WTC11 (cell line): ENCODE results near the gene RNF208. TPM values are rescaled to one million over a fixed set of nuclear protein-coding genes. Genes with fewer than 3 reads are reported as not detected.
A peak's percentile ranks its signal among the peaks of the same experiment; 100 is the strongest.

Experiments used
- ATAC-seq: fragments of 200-7000 bp; cut with Tn5 transposase; 2 replicates; pipeline ENCODE4 v1.10.0; 2021; ENCODE audit warnings: mild to moderate bottlenecking, moderate library complexity
- CTCF ChIA-PET: fragments of 300-600 bp; sonication (Branson Sonifier 250); formaldehyde crosslinking; loops from one replicate; lab custom pipeline; 2021; ENCODE audit warnings: antibody characterized with exemption; lab: Charles Lee
- POLR2A ChIA-PET: fragments of 350-600 bp; sonication (Branson Sonifier 250); formaldehyde crosslinking; loops from one replicate; lab custom pipeline; 2021; ENCODE audit warnings: antibody characterized with exemption; lab: Charles Lee
- DNase-seq: peaks from one replicate; pipeline ENCODE4 v3.0.0; 2021; ENCODE audit warnings: low spot score
- H3K27ac Mint-ChIP-seq: 2 replicates; pipeline ENCODE4 v1.8.0; 2021; ENCODE audit warnings: mixed read lengths
- H3K27me3 Mint-ChIP-seq: 2 replicates; pipeline ENCODE4 v1.8.0; 2021; ENCODE audit warnings: low read depth, mild to moderate bottlenecking, moderate library complexity, mixed read lengths
- H3K36me3 Mint-ChIP-seq: 2 replicates; pipeline ENCODE4 v1.8.0; 2021; ENCODE audit warnings: mixed read lengths
- H3K4me1 Mint-ChIP-seq: 2 replicates; pipeline ENCODE4 v1.8.0; 2022; ENCODE audit warnings: mixed read lengths
- H3K4me3 Mint-ChIP-seq: 2 replicates; pipeline ENCODE4 v1.8.0; 2021; ENCODE audit warnings: mild to moderate bottlenecking, moderate library complexity, mixed read lengths
- H3K9me3 Mint-ChIP-seq: 2 replicates; pipeline ENCODE4 v1.8.0; 2021; ENCODE audit warnings: mixed read lengths
- EMX1 ChIP-seq: fragments of 250-450 bp; sonication (Bioruptor Pico); IDR thresholded peaks from 2 replicates; pipeline ENCODE4 v1.8.0; 2021; ENCODE audit warnings: mild to moderate bottlenecking
- ETV6 ChIP-seq: sonication (generic); formaldehyde crosslinking; IDR thresholded peaks from 2 replicates; pipeline ENCODE4 v1.8.1; 2022; ENCODE audit warnings: mild to moderate bottlenecking, missing genetic modification reagents
- GTF2I ChIP-seq: fragments of 250-450 bp; sonication (Bioruptor Pico); conservative IDR thresholded peaks from 2 replicates; pipeline ENCODE4 v1.4.0; 2021; ENCODE audit warnings: mild to moderate bottlenecking
- HMGXB4 ChIP-seq: sonication (generic); formaldehyde crosslinking; IDR thresholded peaks from 2 replicates; pipeline ENCODE4 v1.8.1; 2023; ENCODE audit warnings: mild to moderate bottlenecking, moderate library complexity, missing genetic modification reagents
- IRF2 ChIP-seq: sonication (generic); formaldehyde crosslinking; IDR thresholded peaks from 2 replicates; pipeline ENCODE4 v1.8.0; 2022; ENCODE audit warnings: low read depth, missing genetic modification reagents, borderline replicate concordance
- JUN ChIP-seq: sonication (generic); formaldehyde crosslinking; IDR thresholded peaks from 2 replicates; pipeline ENCODE4 v1.8.0; 2023; ENCODE audit warnings: mild to moderate bottlenecking, missing genetic modification reagents
- SP1 ChIP-seq: sonication (generic); formaldehyde crosslinking; conservative IDR thresholded peaks from 2 replicates; pipeline ENCODE4 v1.8.1; 2022; ENCODE audit warnings: missing genetic modification reagents
- ZBTB43 ChIP-seq: sonication (generic); formaldehyde crosslinking; IDR thresholded peaks from 2 replicates; pipeline ENCODE4 v1.8.1; 2023; ENCODE audit warnings: mild to moderate bottlenecking, missing genetic modification reagents
- ZMAT4 ChIP-seq: fragments of 250-450 bp; sonication (Bioruptor Pico); IDR thresholded peaks from 2 replicates; pipeline ENCODE4 v1.9.0; 2021; ENCODE audit warnings: mild to moderate bottlenecking
- ZNF232 ChIP-seq: sonication (generic); formaldehyde crosslinking; IDR thresholded peaks from 2 replicates; pipeline ENCODE4 v1.8.0; 2022; ENCODE audit warnings: mild to moderate bottlenecking, missing genetic modification reagents
- ZNF532 ChIP-seq: fragments of 250-450 bp; sonication (Bioruptor Pico); IDR thresholded peaks from 2 replicates; pipeline ENCODE4 v1.9.0; 2021; ENCODE audit warnings: mild to moderate bottlenecking, borderline replicate concordance
- total RNA-seq: library from RNA; stranded (reverse); gene quantifications from 3 replicates; pipeline ENCODE4 v1.2.3, GENCODE V29; 2021
- TF ChIP-seq, protein P1 (sequence below): sonication (generic); formaldehyde crosslinking; IDR thresholded peaks from 2 replicates; pipeline ENCODE4 v1.8.0; 2023; ENCODE audit warnings: missing genetic modification reagents, mild to moderate bottlenecking, borderline replicate concordance
- TF ChIP-seq, protein P2 (sequence below): sonication (generic); formaldehyde crosslinking; conservative IDR thresholded peaks from 2 replicates; pipeline ENCODE4 v1.8.1; 2022; ENCODE audit warnings: mild to moderate bottlenecking, missing genetic modification reagents
- TF ChIP-seq, protein P3 (sequence below): fragments of 250-450 bp; sonication (Bioruptor Pico); IDR thresholded peaks from 2 replicates; pipeline ENCODE4 v2.1.2; 2022; ENCODE audit warnings: mild to moderate bottlenecking, moderate library complexity
- TF ChIP-seq, protein P4 (sequence below): sonication (generic); formaldehyde crosslinking; IDR thresholded peaks from 2 replicates; pipeline ENCODE4 v1.8.1; 2023; ENCODE audit warnings: mild to moderate bottlenecking, missing genetic modification reagents, borderline replicate concordance
- TF ChIP-seq, protein P5 (sequence below): fragments of 200-600 bp; IDR thresholded peaks from 2 replicates; pipeline ENCODE4 v1.8.0; 2022; ENCODE audit warnings: antibody characterized with exemption

Gene RNF208
- total RNA-seq, 1 experiment from 2014 or later: 14.8 TPM

- POLR2A ChIA-PET: interaction anchor here (1.5 to 1.6 kb wide), 2 partner anchors 15 to 55 kb away, joined by 4 to 8 read pairs; partner anchors contain the start of genes TPRN and TUBB4B
- CTCF ChIA-PET: interaction anchor here (0.8 to 4.6 kb wide), 9 partner anchors 11 to 192 kb away, joined by 3 to 59 read pairs (median 7); partner anchors contain the start of gene TOR4A
- H3K36me3 Mint-ChIP-seq: peaks cover 16% of the 10 kb centered on the region
- ATAC-seq (peak; percentile 38), DNase-seq (peak; percentile 57)
- H3K9me3 Mint-ChIP-seq: no peaks in the 10 kb centered on the region
- H3K27ac Mint-ChIP-seq: no peak overlapping the region
- peaks cover 7% of the 10 kb centered on the region; the same call in 1 of the 2 replicates for H3K27me3 Mint-ChIP-seq
- peak overlapping the region; percentile 83 for H3K4me3 Mint-ChIP-seq
- peaks cover 8% of the 10 kb centered on the region for H3K4me1 Mint-ChIP-seq
- TF ChIP-seq HMGXB4 (CRISPR knock-in tag) (0 out of 2 replicates have a peak, but pooled peaks have one; percentile 3), SP1 (peak; percentile 27; the same call in 1 of the 2 replicates), ZMAT4 (CRISPR knock-in tag) (no peak), EMX1 (CRISPR knock-in tag) (no peak), ZNF232 (no peak), ZBTB43 (CRISPR knock-in tag) (no peak), JUN (CRISPR knock-in tag) (no peak), ETV6 (CRISPR knock-in tag) (no peak), GTF2I (CRISPR knock-in tag) (no peak), ZNF532 (CRISPR knock-in tag) (no peak), IRF2 (CRISPR knock-in tag) (no peak)
- TF ChIP-seq, protein P1, sequence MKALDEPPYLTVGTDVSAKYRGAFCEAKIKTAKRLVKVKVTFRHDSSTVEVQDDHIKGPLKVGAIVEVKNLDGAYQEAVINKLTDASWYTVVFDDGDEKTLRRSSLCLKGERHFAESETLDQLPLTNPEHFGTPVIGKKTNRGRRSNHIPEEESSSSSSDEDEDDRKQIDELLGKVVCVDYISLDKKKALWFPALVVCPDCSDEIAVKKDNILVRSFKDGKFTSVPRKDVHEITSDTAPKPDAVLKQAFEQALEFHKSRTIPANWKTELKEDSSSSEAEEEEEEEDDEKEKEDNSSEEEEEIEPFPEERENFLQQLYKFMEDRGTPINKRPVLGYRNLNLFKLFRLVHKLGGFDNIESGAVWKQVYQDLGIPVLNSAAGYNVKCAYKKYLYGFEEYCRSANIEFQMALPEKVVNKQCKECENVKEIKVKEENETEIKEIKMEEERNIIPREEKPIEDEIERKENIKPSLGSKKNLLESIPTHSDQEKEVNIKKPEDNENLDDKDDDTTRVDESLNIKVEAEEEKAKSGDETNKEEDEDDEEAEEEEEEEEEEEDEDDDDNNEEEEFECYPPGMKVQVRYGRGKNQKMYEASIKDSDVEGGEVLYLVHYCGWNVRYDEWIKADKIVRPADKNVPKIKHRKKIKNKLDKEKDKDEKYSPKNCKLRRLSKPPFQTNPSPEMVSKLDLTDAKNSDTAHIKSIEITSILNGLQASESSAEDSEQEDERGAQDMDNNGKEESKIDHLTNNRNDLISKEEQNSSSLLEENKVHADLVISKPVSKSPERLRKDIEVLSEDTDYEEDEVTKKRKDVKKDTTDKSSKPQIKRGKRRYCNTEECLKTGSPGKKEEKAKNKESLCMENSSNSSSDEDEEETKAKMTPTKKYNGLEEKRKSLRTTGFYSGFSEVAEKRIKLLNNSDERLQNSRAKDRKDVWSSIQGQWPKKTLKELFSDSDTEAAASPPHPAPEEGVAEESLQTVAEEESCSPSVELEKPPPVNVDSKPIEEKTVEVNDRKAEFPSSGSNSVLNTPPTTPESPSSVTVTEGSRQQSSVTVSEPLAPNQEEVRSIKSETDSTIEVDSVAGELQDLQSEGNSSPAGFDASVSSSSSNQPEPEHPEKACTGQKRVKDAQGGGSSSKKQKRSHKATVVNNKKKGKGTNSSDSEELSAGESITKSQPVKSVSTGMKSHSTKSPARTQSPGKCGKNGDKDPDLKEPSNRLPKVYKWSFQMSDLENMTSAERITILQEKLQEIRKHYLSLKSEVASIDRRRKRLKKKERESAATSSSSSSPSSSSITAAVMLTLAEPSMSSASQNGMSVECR (CRISPR knock-in tag): no peak
- TF ChIP-seq, protein P2, sequence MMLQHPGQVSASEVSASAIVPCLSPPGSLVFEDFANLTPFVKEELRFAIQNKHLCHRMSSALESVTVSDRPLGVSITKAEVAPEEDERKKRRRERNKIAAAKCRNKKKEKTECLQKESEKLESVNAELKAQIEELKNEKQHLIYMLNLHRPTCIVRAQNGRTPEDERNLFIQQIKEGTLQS (CRISPR knock-in tag): no peak
- TF ChIP-seq, protein P3, sequence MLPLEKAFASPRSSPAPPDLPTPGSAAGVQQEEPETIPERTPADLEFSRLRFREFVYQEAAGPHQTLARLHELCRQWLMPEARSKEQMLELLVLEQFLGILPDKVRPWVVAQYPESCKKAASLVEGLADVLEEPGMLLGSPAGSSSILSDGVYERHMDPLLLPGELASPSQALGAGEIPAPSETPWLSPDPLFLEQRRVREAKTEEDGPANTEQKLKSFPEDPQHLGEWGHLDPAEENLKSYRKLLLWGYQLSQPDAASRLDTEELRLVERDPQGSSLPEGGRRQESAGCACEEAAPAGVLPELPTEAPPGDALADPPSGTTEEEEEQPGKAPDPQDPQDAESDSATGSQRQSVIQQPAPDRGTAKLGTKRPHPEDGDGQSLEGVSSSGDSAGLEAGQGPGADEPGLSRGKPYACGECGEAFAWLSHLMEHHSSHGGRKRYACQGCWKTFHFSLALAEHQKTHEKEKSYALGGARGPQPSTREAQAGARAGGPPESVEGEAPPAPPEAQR (CRISPR knock-in tag): no peak
- TF ChIP-seq, protein P4, sequence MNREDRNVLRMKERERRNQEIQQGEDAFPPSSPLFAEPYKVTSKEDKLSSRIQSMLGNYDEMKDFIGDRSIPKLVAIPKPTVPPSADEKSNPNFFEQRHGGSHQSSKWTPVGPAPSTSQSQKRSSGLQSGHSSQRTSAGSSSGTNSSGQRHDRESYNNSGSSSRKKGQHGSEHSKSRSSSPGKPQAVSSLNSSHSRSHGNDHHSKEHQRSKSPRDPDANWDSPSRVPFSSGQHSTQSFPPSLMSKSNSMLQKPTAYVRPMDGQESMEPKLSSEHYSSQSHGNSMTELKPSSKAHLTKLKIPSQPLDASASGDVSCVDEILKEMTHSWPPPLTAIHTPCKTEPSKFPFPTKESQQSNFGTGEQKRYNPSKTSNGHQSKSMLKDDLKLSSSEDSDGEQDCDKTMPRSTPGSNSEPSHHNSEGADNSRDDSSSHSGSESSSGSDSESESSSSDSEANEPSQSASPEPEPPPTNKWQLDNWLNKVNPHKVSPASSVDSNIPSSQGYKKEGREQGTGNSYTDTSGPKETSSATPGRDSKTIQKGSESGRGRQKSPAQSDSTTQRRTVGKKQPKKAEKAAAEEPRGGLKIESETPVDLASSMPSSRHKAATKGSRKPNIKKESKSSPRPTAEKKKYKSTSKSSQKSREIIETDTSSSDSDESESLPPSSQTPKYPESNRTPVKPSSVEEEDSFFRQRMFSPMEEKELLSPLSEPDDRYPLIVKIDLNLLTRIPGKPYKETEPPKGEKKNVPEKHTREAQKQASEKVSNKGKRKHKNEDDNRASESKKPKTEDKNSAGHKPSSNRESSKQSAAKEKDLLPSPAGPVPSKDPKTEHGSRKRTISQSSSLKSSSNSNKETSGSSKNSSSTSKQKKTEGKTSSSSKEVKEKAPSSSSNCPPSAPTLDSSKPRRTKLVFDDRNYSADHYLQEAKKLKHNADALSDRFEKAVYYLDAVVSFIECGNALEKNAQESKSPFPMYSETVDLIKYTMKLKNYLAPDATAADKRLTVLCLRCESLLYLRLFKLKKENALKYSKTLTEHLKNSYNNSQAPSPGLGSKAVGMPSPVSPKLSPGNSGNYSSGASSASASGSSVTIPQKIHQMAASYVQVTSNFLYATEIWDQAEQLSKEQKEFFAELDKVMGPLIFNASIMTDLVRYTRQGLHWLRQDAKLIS (CRISPR knock-in tag): no peak
- TF ChIP-seq, protein P5, sequence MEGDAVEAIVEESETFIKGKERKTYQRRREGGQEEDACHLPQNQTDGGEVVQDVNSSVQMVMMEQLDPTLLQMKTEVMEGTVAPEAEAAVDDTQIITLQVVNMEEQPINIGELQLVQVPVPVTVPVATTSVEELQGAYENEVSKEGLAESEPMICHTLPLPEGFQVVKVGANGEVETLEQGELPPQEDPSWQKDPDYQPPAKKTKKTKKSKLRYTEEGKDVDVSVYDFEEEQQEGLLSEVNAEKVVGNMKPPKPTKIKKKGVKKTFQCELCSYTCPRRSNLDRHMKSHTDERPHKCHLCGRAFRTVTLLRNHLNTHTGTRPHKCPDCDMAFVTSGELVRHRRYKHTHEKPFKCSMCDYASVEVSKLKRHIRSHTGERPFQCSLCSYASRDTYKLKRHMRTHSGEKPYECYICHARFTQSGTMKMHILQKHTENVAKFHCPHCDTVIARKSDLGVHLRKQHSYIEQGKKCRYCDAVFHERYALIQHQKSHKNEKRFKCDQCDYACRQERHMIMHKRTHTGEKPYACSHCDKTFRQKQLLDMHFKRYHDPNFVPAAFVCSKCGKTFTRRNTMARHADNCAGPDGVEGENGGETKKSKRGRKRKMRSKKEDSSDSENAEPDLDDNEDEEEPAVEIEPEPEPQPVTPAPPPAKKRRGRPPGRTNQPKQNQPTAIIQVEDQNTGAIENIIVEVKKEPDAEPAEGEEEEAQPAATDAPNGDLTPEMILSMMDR: no peak
Measured at GRCh38 chr9:137255448-137256114, 33.5 kb upstream of the RNF208 start.
